ENCODE data around the gene MAP1LC3B. TPM values are rescaled to one million over a fixed set of nuclear protein-coding genes. Genes with fewer than 3 reads are reported as not detected.

Gene MAP1LC3B
- total and polyA plus RNA-seq, 2 of the 8 experiments (the other 6 are each of a cell fraction or from before 2014, with no cell fraction given): 29.5 to 48.5 TPM

DNA sequence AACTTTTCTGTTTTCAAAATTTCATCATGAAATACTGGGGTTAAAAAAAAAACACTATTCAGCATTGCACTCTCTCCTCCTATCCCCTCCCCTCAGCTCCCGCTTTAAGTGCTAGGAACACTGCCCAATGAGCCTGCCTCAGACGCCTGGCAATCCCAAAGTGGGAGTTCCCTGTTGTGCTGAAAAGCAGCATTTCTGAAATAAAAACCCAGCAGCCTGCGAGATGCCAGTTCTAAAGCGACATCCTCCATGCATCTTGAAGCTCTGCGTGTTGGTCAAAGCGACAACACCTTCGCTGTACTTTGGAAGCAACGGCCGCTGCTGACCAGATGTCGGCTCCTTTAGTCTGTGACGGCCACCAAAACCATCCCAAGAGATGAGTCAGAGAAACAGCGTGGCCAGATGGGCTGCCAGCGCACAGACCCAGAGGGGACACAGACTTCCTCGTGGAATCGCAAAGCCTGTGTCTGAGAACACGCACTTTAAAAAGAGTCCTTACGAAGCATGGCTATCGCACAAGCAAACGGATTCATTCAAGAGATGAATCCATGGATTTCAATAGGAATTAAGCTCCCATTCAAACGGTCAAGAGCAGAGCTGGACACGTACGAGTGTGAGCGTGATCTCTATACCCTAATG is 41.3 kb upstream of the MAP1LC3B start:
- peaks cover 10% of the 10 kb centered on the region for H3K79me1 ChIP-seq (ENCODE audit: low read depth, low read length)
- DNase-seq (ENCODE audit: low read depth in 1 of 2, low spot score in 2 of 2) (no peak), FAIRE-seq (no peak)
- ChIA-PET POLR2A (ENCODE audit: partially characterized antibody) (interaction anchor here (1.0 kb wide), 1 partner anchor 29 kb away, joined by 4 read pairs; no protein-coding TSS in a partner anchor), CTCF (ENCODE audit: partially characterized antibody) (interaction anchor here (0.8 to 1.0 kb wide), 2 partner anchors 20 to 26 kb away, joined by 3 read pairs; no protein-coding TSS in a partner anchor)
- 94% methylated on average over 23 of the region's 23 CpGs; no CpG with 5 or more reads in 1 of the 2 experiments for WGBS, 2 experiments (ENCODE audit: extremely low coverage in 1 of 2, insufficient coverage in 1 of 2, insufficient read length in 1 of 2, insufficient replicate concordance in 2 of 2, low coverage in 1 of 2, low lambda C conversion rate in 2 of 2, missing lambda C conversion rate in 1 of 2)
- no peak overlapping the region for H4K5ac ChIP-seq (ENCODE audit: insufficient read length, low read depth, low read length)
- H3K14ac ChIP-seq (ENCODE audit: insufficient read length): no peak overlapping the region
- H3K23ac ChIP-seq (ENCODE audit: insufficient read length): no peak overlapping the region
- H3K4me2 ChIP-seq (ENCODE audit: insufficient read depth in 1 of 2, low read depth in 2 of 2, low read length in 2 of 2): no peak overlapping the region
- H2AFZ ChIP-seq (ENCODE audit: low read length): no peak overlapping the region
- no peak overlapping the region for H3K9ac ChIP-seq (replicated peaks in 1 of 4; ENCODE audit: extremely low read depth in 1 of 4, low read depth in 3 of 4, low read length in 3 of 4)
- no peak overlapping the region for H3K56ac ChIP-seq (replicated peaks; ENCODE audit: insufficient read length, low read depth, low read length)
- no peaks in the 10 kb centered on the region; a peak in 1 of 4 replicates for H3K79me2 ChIP-seq (ENCODE audit: control insufficient read depth in 1 of 2, insufficient read depth in 2 of 2, low read length in 2 of 2)
- H4K91ac ChIP-seq (replicated peaks; ENCODE audit: insufficient read length, low read length): no peak overlapping the region
- no peak overlapping the region for H2AK5ac ChIP-seq (ENCODE audit: low read depth, low read length)
- TF ChIP-seq HDAC2 (IDR thresholded peaks at IDR 0.05; ENCODE audit: borderline replicate concordance in 1 of 2, low read depth in 2 of 2, low read length in 2 of 2) (no peak), ATF3 (IDR thresholded peaks at IDR 0.05; ENCODE audit: insufficient read depth, low read depth, low read length) (no peak), TAF1 (IDR thresholded peaks at IDR 0.05; ENCODE audit: low read depth, low read length) (no peak), CBX8 (IDR thresholded peaks at IDR 0.05; ENCODE audit: borderline replicate concordance, low read depth, low read length) (no peak)
- no peak overlapping the region for H2BK12ac ChIP-seq (ENCODE audit: low read depth, low read length)
- H4K20me1 ChIP-seq (replicated peaks in 1 of 2; ENCODE audit: control insufficient read depth in 1 of 2, insufficient read depth in 2 of 2, low read length in 2 of 2): peaks cover 0 to 7% of the 10 kb centered on the region in 2 experiments
- H2BK5ac ChIP-seq (ENCODE audit: low read depth, low read length): no peak overlapping the region; the same call in 1 of the 2 replicates
- H3K9me3 ChIP-seq (ENCODE audit: insufficient read depth in 2 of 2, low read depth in 1 of 2, low read length in 1 of 2): no peaks in the 10 kb centered on the region
- H2BK120ac ChIP-seq (replicated peaks; ENCODE audit: low read depth, low read length): no peak overlapping the region
- no peaks in the 10 kb centered on the region for H3K23me2 ChIP-seq (ENCODE audit: low read depth, low read length)
- no peak overlapping the region for H2BK20ac ChIP-seq (ENCODE audit: low read length)
- H3K4ac ChIP-seq (replicated peaks; ENCODE audit: insufficient read length, low read depth, low read length): no peak overlapping the region
- H2BK15ac ChIP-seq (ENCODE audit: low read length): no peak overlapping the region
- H3K36me3 ChIP-seq (ENCODE audit: control insufficient read depth in 2 of 4, insufficient read depth in 4 of 4, low read length in 3 of 4): peaks cover 0 to 3% (median 0%) of the 10 kb centered on the region in 4 experiments; a peak in 2 of 8 replicates
- peaks cover 0 to 1% (median 0%) of the 10 kb centered on the region in 4 experiments; a peak in 1 of 7 replicates for H3K4me1 ChIP-seq (replicated peaks in 1 of 4; ENCODE audit: control insufficient read depth in 3 of 4, insufficient read depth in 4 of 4, low read length in 3 of 4)
- no peak overlapping the region for H3K27ac ChIP-seq (ENCODE audit: low read depth, low read length)
- H4K8ac ChIP-seq (ENCODE audit: extremely low read depth, insufficient read depth, low read length): no peak overlapping the region
- no peak overlapping the region for H3K4me3 ChIP-seq (ENCODE audit: extremely low read depth in 1 of 4, insufficient read depth in 2 of 4, low read depth in 3 of 4, low read length in 4 of 4)
- H3K18ac ChIP-seq (ENCODE audit: extremely low read depth, low read length): no peak overlapping the region
- H3K27me3 ChIP-seq (replicated peaks in 1 of 4; ENCODE audit: control insufficient read depth in 3 of 4, extremely low read depth in 1 of 4, insufficient read depth in 3 of 4, low read length in 3 of 4): no peaks in the 10 kb centered on the region
